H9 (cell line): ENCODE data around the gene C3orf52. TPM values are rescaled to one million over a fixed set of nuclear protein-coding genes. Genes with fewer than 3 reads are reported as not detected.

Experiments used
- DNase-seq: peaks from one replicate; pipeline ENCODE4 v3.0.0-alpha.2; 2017
- H2AFZ ChIP-seq: one replicate; pipeline ENCODE4 v1.6.1; 2013; ENCODE audit warnings: mild to moderate bottlenecking, low read length, control low read depth, moderate library complexity
- H2AK5ac ChIP-seq: 2 replicates; pipeline ENCODE4 v1.6.1; 2013; ENCODE audit warnings: low read length, control low read depth, mixed read lengths; ENCODE audit not compliant: insufficient read length
- H2BK120ac ChIP-seq: one replicate; pipeline ENCODE4 v1.6.1; 2013; ENCODE audit warnings: low read depth, mild to moderate bottlenecking, low read length, control low read depth, inconsistent platforms; ENCODE audit not compliant: poor library complexity, severe bottlenecking
- H2BK12ac ChIP-seq: 2 replicates; pipeline ENCODE4 v1.6.1; 2013; ENCODE audit warnings: low read length, control low read depth, mixed read lengths, low read depth; ENCODE audit not compliant: insufficient read length
- H2BK15ac ChIP-seq: 2 replicates; pipeline ENCODE4 v1.6.1; 2013; ENCODE audit warnings: low read depth, low read length, control low read depth
- H2BK20ac ChIP-seq: one replicate; pipeline ENCODE4 v1.6.1; 2013; ENCODE audit warnings: low read depth, mild to moderate bottlenecking, low read length, control low read depth, inconsistent platforms; ENCODE audit not compliant: poor library complexity, severe bottlenecking
- H2BK5ac ChIP-seq: 2 replicates; pipeline ENCODE4 v1.6.1; 2013; ENCODE audit warnings: low read length, control low read depth, mixed read lengths; ENCODE audit not compliant: insufficient read length
- H3K14ac ChIP-seq: 2 replicates; pipeline ENCODE4 v1.6.1; 2013; ENCODE audit warnings: low read length, control low read depth; ENCODE audit not compliant: insufficient read depth
- H3K18ac ChIP-seq: 2 replicates; pipeline ENCODE4 v1.6.1; 2013; ENCODE audit warnings: low read depth, mild to moderate bottlenecking, mixed read lengths, low read length, control low read depth; ENCODE audit not compliant: insufficient read length
- H3K23ac ChIP-seq: 2 replicates; pipeline ENCODE4 v1.6.1; 2013; ENCODE audit warnings: low read length, control low read depth, mixed read lengths, low read depth; ENCODE audit not compliant: insufficient read length
- H3K23me2 ChIP-seq: 2 replicates; pipeline ENCODE4 v1.6.1; 2013; ENCODE audit warnings: low read depth, mild to moderate bottlenecking, mixed read lengths, low read length, control low read depth; ENCODE audit not compliant: insufficient read length, poor library complexity, severe bottlenecking
- H3K27ac ChIP-seq: 2 replicates; pipeline ENCODE4 v1.5.1; 2013; ENCODE audit warnings: low read length, control low read depth, mixed read lengths, low read depth; ENCODE audit not compliant: insufficient read length
- H3K27me3 ChIP-seq: 2 replicates; pipeline ENCODE4 v1.6.1; 2013; ENCODE audit warnings: low read length, control low read depth, inconsistent platforms; ENCODE audit not compliant: insufficient read depth
- H3K4ac ChIP-seq: 2 replicates; pipeline ENCODE4 v1.6.1; 2013; ENCODE audit warnings: low read depth, mild to moderate bottlenecking, control low read depth, inconsistent platforms, low read length, moderate library complexity
- H3K4me1 ChIP-seq: 2 replicates; pipeline ENCODE4 v1.6.1; 2013; ENCODE audit warnings: low read length, control low read depth, inconsistent platforms; ENCODE audit not compliant: insufficient read depth
- H3K4me2 ChIP-seq: 2 replicates; pipeline ENCODE4 v1.6.1; 2013; ENCODE audit warnings: low read length, control low read depth, mixed read lengths; ENCODE audit not compliant: insufficient read length, insufficient read depth
- H3K56ac ChIP-seq: 2 replicates; pipeline ENCODE4 v1.6.1; 2013; ENCODE audit warnings: low read depth, mild to moderate bottlenecking, mixed read lengths, low read length, control low read depth; ENCODE audit not compliant: insufficient read length
- H3K79me1 ChIP-seq: 2 replicates; pipeline ENCODE4 v1.6.1; 2013; ENCODE audit warnings: low read depth, mild to moderate bottlenecking, moderate library complexity, low read length, control low read depth, inconsistent platforms; ENCODE audit not compliant: insufficient read depth, poor library complexity, severe bottlenecking
- H3K79me2 ChIP-seq: 2 replicates; pipeline ENCODE4 v1.6.1; 2013; ENCODE audit warnings: low read length, control low read depth, inconsistent platforms; ENCODE audit not compliant: insufficient read depth
- H3K9ac ChIP-seq: 2 replicates; pipeline ENCODE4 v1.6.1; 2013; ENCODE audit warnings: low read length, control low read depth, mixed read lengths; ENCODE audit not compliant: insufficient read length; ENCODE audit errors: extremely low read depth
- H3K9me3 ChIP-seq: one replicate; pipeline ENCODE4 v1.6.1; 2013; ENCODE audit warnings: low read depth, low read length, inconsistent platforms; ENCODE audit not compliant: control insufficient read depth
- H3T11ph ChIP-seq: one replicate; pipeline ENCODE4 v1.6.1; 2013; ENCODE audit warnings: mild to moderate bottlenecking, low read length, control low read depth, inconsistent platforms
- H4K20me1 ChIP-seq: one replicate; pipeline ENCODE4 v1.6.1; 2013; ENCODE audit not compliant: control insufficient read depth, insufficient read length, insufficient read depth
- H4K5ac ChIP-seq: 2 replicates; pipeline ENCODE4 v1.6.1; 2013; ENCODE audit warnings: low read depth, mild to moderate bottlenecking, mixed read lengths, low read length, control low read depth; ENCODE audit not compliant: insufficient read length
- H4K8ac ChIP-seq: replicated peaks from 2 replicates; pipeline ENCODE4 v1.6.1; 2013; ENCODE audit warnings: low read length, control low read depth, mixed read lengths, low read depth; ENCODE audit not compliant: insufficient read length
- H4K91ac ChIP-seq: 2 replicates; pipeline ENCODE4 v1.6.1; 2013; ENCODE audit warnings: low read depth, mild to moderate bottlenecking, moderate library complexity, mixed read lengths, low read length, control low read depth; ENCODE audit not compliant: insufficient read length
- H3K27ac Mint-ChIP-seq, 3 experiments: 2 replicates in 2 of 3; 3 replicates in 1 of 3; pipeline ENCODE4 v1.8.0; 2020 to 2021; ENCODE audit warnings: mixed read lengths in 3 of 3, mild to moderate bottlenecking in 1 of 3, moderate library complexity in 1 of 3
- H3K27me3 Mint-ChIP-seq: 2 replicates; pipeline ENCODE4 v1.8.0; 2021; ENCODE audit warnings: low read depth, mild to moderate bottlenecking, moderate library complexity, mixed read lengths
- H3K36me3 Mint-ChIP-seq, 3 experiments: 2 replicates in 2 of 3; 3 replicates in 1 of 3; pipeline ENCODE4 v1.8.0; 2020 to 2021; ENCODE audit warnings: low read depth in 3 of 3, mixed read lengths in 3 of 3; ENCODE audit not compliant: insufficient read depth in 1 of 3
- H3K4me1 Mint-ChIP-seq, 2 experiments: 2 replicates each; pipeline ENCODE4 v1.8.0; 2020; ENCODE audit warnings: mixed read lengths in 2 of 2
- H3K4me3 Mint-ChIP-seq, 2 experiments: 2 replicates in 1 of 2; 3 replicates in 1 of 2; pipeline ENCODE4 v1.8.0; 2020 to 2021; ENCODE audit warnings: mild to moderate bottlenecking in 2 of 2, mixed read lengths in 2 of 2, moderate library complexity in 1 of 2
- H3K9me3 Mint-ChIP-seq, 2 experiments: 2 replicates in 1 of 2; 3 replicates in 1 of 2; pipeline ENCODE4 v1.8.0; 2020; ENCODE audit warnings: mild to moderate bottlenecking in 2 of 2, mixed read lengths in 2 of 2, moderate library complexity in 1 of 2
- CTCF ChIP-seq: fragments of 200-600 bp; sonication (generic); conservative IDR thresholded peaks from 3 replicates; pipeline ENCODE4 v1.8.0; 2021; ENCODE audit warnings: antibody characterized with exemption, mild to moderate bottlenecking
- WGBS: extraction: QIAGEN DNeasy Blood & Tissue Kit; methylation state at CpG from one replicate; pipeline ENCODE4 v1.1.7; 2013; ENCODE audit warnings: missing lambda C conversion rate, low lambda C conversion rate, mixed read lengths; ENCODE audit not compliant: insufficient read length; ENCODE audit errors: extremely low coverage; 5-methylcytosine and 5-hydroxymethylcytosine counted together
- total RNA-seq: library from RNA; stranded (reverse); gene quantifications from 2 replicates; pipeline ENCODE4 v1.2.1, GENCODE V29; 2021

The C3orf52 gene
- total RNA-seq, 1 experiment from 2014 or later: 11.2 TPM

DNA sequence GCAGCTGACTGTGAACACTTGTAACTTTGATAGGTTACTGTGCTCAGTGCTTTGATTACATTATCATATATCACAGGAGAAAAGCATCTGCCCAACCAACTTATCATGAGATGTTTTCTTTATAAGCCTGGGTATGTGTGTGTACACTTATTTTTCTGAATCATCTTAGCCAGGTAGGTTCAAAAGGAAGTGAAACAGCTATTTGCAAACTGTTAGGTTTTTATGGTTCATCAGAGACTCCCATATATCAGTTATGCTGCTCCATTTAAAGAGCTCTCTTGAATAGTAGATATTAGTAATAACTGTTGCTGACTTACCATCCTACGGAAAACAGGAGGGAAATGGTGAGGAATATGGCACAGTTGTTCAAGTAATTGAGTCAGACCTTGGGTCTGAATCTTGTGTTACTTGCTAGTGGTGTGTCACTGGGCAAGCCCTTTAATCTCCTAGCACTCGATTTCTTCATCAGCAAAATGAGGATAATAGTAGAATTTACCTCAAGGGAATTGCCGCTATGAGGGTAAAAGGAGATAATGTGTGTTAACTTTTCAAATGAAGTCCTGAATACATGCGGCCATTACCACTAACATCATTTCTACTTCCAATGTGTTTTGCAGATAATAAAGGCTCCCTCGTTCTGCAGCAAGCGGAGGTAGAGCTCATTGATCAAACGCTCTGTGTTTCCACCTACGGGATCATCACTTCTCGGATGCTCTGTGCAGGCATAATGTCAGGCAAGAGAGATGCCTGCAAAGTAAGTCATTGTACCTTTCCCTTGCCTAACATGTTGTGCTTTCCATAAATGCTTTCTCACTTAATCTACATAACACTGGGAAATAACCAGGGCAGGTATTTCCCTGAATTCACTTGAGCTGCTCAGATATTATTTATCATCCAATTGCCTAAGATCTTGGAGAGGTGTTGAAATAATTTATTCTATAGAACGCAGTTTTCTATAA lies 7.8 kb upstream of the C3orf52 start:
- Histone ChIP-seq H3K23me2 (no peaks in the 10 kb centered on the region), H2BK15ac (no peak overlapping the region), H2AFZ (no peak overlapping the region), H3K23ac (no peak overlapping the region), H3K4me1 (no peaks in the 10 kb centered on the region; the same call in 1 of the 2 replicates), H2BK120ac (no peak overlapping the region), H3T11ph (no peak overlapping the region), H3K27me3 (no peaks in the 10 kb centered on the region), H3K79me1 (no peaks in the 10 kb centered on the region), H2BK20ac (no peak overlapping the region), H3K18ac (no peak overlapping the region), H3K14ac (no peak overlapping the region), H4K8ac (no peak overlapping the region), H2AK5ac (no peak overlapping the region), H4K91ac (no peak overlapping the region), H3K9me3 (no peaks in the 10 kb centered on the region), H3K9ac (no peak overlapping the region), H2BK5ac (no peak overlapping the region), H3K79me2 (no peaks in the 10 kb centered on the region), H2BK12ac (no peak overlapping the region), H4K5ac (no peak overlapping the region), H4K20me1 (no peaks in the 10 kb centered on the region), H3K27ac (no peak overlapping the region), H3K56ac (no peak overlapping the region), H3K4me2 (no peak overlapping the region), H3K4ac (no peak overlapping the region)
- H3K9me3 Mint-ChIP-seq: no peaks in the 10 kb centered on the region; a peak in 1 of 5 replicates
- no peaks in the 10 kb centered on the region for H3K36me3 Mint-ChIP-seq
- peaks cover 8 to 11% of the 10 kb centered on the region in 2 experiments for H3K4me1 Mint-ChIP-seq
- TF ChIP-seq CTCF: no peak
- H3K27ac Mint-ChIP-seq: no peak overlapping the region
- H3K4me3 Mint-ChIP-seq: no peak overlapping the region
- no peak for DNase-seq
- no CpG with 5 or more reads among the region's 10 CpGs for WGBS
- H3K27me3 Mint-ChIP-seq: no peaks in the 10 kb centered on the region; the same call in none of the 2 replicates
